NCI-H2029 treated with DMSO at 0.1 percent for 48 hours (cell line): ENCODE data around the gene HOMER2.

ENCODE experiments used
- DNase-seq: peaks from one replicate; lab custom pipeline; 2025; lab: John Stamatoyannopoulos, UW

HOMER2 gene

DNA sequence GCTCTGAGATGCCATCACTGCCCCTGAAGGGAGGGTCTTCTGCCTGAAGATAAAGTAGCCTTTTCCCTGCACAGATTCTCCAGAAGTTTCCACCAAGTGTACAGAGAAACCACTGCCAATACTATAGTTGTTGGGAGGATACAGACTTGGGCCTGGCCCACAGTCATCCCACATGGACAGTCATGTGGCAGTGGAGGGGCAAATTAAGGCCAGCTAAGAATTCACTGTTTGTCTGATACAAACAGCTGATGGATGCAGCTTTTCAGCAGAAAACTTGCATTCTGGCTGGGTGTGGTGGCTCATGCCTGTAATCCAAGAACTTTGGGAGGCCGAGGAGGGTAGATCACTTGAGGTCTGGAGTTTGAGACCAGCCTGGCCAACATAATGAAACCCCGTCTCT, 22.1 kb downstream of the HOMER2 start:
- DNase-seq: no peak

DNA sequence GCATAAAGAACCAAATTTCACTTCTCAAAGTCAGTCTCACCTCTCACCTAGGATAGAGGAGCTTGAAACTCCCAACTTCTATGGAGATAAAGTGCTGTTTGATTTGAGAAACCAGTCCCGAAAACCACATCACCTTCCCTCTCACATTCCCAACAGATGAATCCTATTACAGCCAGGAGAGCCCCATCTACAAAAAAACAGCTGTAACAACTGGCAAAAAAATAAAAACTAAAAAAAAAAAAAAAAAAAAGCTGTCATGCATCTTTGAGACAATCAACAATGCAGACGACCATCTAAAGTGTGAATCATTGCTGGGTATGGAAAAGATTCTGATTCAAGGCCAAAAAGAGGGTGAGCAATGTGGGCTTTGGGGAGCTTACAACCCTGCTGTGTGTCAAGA, 23.8 kb downstream of the HOMER2 start:
- no peak for DNase-seq

DNA sequence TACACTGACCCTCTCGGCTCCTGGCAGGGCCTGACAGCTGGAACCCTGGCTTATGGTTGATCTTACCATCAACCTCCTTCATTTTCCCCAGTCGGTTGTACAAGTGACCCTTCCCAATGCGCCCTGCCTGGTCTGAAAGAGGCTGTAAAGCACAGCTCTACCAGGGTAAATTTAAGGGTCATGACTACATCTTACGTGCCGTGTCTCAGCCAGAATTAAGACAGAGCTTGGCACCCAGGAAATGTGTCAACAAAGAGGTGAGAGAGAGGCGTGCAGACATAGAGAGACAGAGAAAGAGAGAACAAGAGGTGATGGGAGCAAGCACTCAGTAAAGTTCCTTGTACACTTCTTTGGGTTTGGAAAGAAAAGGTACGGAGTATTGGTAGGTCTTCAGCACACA, 28.8 kb downstream of the HOMER2 start:
- no peak for DNase-seq

DNA sequence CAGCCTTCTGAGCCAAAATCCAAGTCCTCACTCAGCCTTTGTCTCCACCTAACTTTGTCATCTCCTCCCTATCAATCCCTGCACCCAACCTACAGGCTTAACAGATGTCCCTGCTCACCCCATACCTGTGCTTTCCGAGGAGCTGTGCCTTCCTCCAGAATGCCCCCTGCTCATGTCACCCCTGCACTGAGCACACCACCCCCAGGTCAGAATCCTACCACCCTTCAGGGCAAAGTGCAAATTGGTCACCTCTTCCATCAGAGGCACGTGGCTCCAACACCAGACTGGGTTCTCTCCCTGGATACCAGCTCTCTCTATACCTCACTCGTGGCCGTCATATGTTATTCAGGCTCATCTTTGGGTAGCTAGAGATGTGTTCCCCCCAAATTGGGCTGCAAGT, 29.8 kb downstream of the HOMER2 start:
- no peak for DNase-seq

DNA sequence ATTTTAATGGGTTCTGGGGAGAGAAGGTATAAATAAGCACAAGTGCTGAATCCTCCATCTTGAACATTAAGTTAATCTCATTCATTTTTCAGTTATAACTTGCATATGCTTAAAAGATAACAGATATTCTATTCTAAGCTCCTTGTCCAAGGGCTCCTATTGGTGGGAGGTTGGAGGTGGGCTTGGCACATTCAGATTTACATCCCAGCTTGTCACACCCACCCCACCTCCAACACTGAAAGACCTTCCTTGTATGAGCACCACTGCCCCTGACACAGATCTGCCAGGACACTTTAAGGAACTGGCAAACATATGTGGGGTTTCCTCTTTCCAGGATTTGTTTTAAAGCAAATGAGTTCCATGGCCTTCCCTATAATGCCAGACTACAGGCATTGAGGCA, 30.6 kb downstream of the HOMER2 start:
- no peak for DNase-seq

DNA sequence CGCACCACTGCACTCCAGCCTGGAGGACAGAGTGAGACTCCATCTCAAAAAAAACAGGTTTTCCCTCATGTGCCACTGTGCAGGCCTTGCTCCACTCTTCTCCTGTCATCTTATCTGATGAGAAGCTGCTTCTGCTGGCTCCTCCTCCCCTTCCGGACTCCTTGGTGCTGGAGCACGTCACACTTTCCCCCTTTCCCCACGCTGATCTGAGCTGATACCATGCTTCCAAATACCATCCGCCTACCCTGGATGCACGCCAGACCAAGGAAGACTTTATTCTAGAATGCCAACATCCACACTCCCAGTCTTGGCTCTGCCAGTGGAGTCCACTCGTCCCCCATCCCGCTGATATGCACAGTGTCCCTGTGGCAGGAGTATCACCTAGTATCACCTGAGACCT, 31.3 kb downstream of the HOMER2 start:
- DNase-seq: no peak

DNA sequence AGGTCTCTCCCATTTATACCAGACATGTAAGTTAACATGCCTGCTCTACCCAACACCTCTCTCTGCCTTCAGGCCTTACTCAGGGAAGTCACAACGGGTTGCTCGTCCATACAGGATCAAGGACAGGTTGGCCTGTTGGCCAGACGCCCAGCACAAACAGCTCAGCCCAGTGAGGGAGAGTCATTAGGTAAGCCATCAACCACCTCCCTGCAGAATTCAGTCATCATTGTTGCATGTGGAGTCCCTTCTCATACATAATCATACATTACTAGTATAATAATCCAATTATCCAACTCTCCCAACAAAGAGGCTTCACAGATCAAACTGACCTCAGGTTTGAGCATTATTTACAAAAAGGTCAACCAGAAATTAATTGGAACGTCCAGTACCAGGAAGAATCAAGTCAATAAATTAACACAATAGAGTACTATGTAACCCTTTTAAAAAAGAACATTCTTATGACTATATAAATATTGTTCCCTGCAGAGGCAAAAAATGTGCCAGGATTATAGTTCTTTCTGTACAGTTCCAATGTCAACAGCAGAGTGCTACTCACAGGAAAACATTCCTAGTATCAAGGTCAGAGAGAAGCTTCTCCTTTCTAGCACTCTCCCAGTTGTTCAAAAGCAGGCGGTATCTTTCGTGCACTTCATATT, 33.2 kb downstream of the HOMER2 start:
- peak; percentile 38 for DNase-seq

DNA sequence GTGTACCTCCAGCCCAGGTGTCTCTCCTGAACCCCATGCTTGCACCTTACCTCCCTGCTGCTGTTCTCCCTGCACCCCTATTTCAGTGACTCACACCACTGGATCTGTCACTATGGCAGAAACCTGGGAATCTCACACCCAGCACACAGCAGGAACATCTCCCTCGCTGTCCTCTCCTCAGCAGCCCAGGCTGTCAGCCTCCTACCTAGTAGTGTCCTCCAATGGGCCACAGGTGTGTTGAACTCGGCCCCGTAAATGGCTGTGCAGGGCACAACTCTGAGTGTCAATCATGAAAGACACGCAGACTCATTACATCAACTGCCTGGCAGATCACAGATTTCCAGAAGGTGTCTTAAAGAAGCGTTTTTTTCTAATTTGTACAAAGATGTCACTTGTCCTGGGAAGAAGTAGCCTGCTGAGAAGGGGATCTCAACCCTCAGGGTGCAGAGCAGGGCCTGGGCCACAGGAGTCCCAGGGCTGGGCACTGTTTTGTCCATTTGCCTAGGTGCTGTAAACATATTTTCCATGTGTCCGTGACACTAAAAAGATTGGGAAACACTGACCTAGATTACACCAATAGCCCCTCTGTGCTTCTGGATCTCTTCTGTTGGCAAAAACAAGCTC, 33.8 kb downstream of the HOMER2 start:
- DNase-seq: no peak

DNA sequence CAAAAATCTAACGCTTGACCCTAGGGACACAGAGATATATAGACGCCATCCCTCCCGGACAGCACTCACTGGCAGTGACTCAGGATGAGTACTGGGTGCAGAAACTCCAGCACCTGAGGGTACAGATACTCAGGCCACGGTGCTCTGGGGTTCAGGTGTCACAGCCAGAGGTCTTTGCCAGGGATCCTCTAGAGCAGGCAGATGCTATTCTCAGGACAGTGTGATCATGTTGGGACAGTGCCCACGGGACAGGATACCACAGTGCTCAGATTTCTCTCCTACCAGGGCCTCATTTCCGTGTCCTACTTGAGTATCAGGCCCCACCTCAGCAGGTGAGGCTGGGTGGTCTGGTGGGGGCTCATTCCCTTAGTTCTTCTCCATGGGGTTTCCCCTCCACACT, 34.4 kb downstream of the HOMER2 start:
- DNase-seq: no peak

DNA sequence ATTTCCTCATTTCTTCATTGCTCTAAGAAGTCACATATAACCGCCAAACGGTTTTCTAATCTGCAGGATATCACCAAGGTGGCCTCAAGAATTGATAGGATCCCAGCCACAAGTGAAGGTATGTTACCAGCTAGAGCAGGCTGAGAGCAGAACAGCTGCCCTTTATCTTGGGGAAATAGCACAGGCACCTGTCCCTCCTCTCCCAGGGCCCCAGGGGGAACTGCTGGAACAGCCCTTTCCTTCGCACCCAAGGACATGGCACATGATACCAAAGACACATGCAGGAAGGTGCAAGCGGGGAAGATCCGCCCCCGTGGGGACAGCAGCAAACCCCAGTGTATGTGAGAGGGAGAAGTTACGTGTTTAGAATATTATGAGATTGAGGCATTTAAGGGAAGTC, 35.3 kb downstream of the HOMER2 start:
- DNase-seq: no peak

DNA sequence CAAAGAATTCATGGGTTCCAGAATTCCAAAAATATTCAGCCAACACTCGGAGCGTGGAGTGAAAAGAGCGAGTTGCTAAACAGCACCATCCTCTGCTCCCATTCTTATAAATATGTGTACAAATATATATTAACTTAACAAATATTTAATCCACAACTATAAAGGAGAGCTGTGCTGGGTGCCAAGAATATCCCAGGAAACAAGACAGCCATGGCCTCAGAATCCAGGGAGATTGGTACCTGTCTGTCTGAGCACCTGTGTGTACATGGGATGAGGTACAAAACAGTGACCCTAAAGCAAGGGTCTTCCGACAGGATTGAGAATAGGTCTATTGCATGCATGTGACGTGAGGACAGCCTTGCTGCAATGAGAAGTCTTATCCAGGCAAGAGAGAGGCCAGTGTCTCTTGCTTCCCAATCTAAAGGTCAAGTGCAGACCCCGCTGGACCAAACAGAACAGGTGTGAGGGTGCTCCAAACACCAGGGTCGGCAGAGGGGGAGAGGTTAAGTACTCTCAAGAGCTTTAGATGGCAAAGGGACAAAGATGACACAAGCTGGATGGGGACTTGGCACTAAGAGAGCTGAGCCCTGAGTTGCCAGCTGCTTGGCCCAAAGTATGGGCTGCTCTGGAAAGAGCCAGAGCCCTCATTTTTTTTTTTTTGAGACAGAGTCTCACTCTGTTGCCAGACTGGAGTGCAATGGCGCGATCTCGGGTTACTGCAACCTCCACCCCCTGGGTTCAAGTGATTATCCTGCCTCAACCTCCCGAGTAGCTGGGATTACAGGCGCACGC, 36.2 kb downstream of the HOMER2 start:
- DNase-seq: no peak

DNA sequence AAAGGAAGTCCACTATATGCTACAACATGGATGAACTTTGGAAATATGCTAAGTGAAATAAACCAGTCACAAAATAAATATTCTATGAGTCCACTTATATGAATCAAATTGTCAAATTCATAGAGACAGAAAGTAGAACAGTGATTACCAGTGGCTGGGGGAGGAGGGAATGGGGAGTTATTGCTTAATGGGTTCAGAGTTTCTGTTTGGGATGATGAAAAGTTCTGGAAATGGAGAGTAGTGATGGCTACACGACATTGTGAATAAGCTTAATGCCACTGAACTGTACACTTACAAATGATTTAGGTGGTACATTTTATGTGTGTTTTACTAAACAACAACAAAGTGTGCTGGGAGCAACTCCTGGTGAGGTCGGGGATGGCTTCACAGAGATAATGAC, 38.1 kb downstream of the HOMER2 start:
- no peak for DNase-seq

DNA sequence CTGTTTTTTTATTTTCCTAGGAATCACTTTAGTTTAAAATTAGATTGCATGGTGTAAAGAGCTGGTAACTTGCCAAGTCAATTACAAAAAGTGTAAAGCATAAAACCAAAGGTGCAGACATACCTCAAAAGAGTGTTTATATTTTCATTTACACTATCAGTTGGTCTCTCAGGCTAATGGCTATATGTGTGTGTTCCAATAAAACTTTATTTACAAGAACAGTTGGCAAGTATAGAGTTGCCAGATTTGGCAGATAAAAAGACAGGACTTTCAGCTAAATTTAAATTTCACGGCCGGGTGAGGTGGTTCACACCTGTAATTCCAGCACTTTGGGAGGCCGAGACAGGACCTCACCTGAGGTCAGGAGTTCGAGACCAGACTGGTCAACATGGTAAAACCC, 41.1 kb downstream of the HOMER2 start:
- DNase-seq: no peak

DNA sequence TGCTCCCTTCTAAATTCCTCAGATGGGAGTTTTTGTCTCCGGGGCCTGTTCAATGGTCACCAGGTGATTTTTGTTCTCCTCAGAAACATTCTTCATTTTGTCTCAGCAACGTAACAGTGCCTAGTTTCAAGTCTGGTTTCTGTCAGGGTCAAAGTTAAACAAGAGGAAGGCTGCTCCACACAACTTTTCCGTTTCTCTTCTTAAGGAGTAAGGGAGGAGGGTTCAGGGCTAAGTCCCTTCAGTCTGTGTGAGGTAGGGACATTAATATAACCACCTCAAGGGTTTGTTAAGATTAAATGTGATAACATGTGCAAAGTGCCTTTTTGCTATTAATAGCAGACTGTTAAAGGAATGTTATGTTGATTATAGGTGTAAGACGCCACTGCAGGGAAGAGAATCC, 41.8 kb downstream of the HOMER2 start:
- no peak for DNase-seq

DNA sequence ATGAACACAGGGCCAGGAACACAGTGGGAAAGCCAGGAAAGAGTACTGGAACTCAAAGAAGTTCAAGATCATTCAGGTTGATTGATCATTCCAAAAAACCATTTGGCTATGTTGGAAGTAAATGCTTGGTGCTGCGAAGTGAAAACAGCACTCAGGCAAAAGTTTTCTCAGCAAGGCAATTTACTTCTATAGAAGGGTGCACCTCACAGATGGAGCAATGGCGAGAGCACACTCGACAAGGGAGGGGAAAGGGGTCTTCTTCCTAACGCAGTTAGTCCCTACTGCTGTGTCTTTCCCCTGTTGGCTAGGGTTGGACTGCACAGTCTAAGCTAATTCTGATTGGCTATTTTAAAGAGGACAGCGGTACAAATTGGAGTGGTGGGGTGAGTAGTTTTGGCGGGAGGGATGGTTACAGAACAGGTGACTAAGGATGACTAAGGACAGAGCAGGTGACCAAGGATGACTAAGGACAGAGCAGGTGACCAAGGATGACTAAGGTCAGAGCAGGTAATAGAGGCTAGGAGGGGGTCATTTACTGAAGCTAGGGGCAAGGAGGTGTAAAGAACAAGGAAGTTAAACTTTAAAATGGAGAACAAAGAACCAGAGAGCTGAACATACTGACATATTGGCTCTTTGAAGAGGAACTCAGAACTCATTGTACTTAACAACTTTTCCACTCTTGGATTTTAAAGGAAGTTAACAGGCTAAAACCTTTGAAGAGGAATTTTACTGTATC, 43.3 kb downstream of the HOMER2 start:
- no peak for DNase-seq

DNA sequence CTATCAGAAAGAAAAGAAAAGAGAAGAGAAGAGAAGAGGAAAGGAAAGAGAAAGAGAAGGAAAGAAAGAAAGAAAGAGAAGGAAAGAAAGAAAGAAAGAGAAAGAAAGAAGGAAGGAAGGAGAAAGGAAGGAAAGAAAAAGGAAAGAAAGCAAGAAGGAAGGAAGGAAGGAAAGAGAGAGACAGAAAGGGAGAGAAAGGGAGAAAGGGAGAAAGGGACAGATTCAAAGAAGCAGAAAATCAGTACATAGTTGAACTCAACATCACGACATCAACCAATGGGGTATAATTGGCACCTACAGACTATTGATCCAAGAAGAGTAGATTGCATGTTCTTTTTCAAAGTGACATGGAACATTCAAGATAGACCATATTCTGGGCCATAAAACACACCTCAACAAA, 45.2 kb downstream of the HOMER2 start:
- no peak for DNase-seq

DNA sequence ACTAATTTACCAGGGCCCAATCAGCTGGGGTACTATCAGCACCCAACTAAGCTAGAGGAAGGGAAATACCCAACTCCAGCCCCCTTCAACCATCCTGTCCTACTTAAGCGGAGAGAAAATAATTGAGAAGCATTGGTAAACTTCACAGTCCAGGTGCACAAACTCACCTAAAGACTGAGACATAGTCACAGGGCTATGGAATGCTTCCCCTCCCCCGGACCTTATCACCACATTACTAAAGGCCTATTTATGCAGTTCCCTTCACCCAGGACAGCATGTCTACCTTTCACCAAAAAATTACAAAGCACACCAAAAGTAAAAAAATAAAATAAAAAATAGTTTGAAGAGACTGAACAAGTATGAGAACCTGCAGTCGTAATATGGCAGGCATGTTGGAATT, 47.9 kb downstream of the HOMER2 start:
- no peak for DNase-seq

DNA sequence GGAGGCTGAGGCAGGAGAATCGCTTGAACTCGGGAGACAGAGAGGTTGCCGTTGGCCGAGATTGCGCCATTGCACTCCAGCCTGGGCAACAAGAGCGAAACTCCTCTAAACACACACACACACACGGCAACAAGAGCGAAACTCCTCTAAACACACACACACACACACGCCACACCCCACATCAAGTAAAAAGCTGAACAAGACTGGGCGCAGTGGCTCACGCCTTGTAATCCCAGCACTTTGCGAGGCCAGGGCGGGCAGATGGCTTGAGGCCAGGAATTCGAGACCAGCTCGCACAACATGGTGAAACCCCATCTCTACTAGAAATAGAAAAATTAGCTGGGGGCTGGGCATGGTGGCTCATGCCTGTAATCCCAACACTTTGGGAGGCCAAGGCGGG, 49.0 kb downstream of the HOMER2 start:
- DNase-seq: no peak

DNA sequence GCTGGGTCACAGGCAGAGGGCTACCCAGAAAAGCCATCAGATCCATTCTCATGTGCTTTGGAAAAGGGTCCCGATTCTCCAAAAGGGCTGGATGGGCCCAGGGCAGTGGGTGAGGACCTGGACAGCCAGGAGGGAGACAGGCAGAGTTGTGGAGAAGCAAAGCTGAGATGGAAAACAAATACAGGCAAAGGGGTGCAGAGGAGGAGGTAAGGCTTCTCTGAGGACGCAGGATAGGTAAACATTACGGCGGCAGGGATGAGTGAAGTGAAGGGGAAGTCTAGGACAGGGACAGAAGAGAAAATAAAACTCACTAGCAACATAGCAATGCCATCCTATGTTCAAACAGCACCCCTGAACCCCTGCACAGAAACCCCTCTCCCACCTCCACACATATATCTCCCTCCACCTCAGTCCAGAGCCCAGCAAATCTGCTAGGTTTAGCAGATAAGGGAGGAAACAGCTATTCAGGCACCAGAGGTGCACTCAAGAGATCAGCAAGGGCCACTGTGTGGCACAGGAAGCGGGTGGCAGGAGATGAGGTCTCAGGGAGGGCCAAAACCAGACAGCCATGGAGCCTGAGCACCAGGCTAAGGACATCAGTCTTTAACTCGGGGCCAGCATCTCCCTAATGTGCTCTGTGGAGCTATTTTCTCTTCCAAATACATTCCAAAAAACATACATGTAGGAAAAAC, 51.3 kb downstream of the HOMER2 start:
- no peak for DNase-seq

DNA sequence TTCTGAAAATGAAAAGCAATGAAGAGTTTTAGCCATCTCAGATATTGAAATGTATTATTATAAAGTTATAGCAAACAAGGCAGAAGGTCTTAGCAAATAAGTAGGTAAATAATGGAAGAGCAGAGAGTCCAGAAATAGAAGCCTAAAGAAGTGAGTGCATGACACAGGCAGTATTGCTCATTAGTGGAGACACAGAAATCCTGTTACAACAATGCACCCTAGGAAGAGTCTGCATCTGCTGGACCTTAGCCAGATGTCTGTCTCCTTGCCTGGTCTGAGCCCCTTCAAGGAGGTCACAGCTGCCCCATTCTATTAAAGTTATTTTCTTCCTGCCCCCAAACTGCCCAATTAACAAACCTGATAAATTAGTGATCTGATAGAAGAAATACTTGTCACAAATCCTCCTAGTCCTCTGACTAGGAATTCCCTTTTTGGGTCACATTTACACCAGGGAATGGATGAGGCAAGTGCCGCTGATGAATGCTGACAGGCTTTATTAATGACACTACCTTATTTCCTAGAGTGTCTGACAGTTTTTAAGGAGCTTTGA, 51.9 kb downstream of the HOMER2 start:
- DNase-seq: no peak

DNA sequence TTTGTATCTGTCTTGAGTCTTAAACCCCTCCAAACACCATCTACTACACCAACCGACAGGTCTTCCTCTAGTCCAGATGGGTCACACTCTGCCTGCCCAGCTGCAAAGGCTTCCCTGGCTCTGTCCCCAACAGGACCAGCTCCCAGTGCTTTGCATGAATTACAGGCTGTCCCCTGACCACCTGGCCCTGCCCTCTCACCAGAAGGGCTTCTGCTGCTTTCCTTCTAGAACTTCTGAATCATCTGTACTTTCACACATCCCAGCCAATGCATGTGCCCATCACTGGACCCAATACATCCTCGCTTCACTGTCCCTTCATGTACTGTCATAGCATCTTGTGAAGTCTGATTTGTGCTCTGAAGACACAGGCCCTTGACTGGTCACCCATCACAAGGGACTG, 53.6 kb downstream of the HOMER2 start:
- no peak for DNase-seq

DNA sequence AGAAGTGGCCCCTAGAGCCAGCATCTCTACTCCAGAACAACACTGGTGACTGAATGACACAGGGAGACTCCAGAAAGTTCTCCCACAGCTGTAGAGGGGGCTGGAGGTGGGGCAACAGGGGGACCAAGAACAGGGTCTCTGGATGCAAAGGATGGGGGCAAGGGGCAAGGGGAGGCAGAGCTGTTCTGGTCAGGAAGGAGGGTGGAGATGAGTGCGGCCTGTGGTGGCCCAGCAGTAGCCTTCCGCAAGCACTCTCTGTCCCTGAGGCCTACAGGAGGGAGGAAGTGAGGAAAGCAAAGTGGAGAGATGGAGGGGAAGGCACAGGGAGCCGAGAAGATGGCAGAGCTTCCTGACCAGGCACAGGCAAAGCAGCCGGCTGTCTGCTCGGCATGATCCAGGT, 56.5 kb downstream of the HOMER2 start:
- no peak for DNase-seq
